Endometrium (tissue), 2 donors: ENCODE results near the gene KLK6.
"Not testable (repeated sequence)": the region's sequence is repeated elsewhere in the genome, so short reads cannot be mapped to it uniquely, and the experiment has no call there.

ENCODE experiments used
- FAIRE-seq: peaks from 2 replicates; lab custom pipeline; 2012; peaks lifted over from hg19 to GRCh38; lab: Jason Lieb, UNC
- donor health status: control.
- donor health status: control.

Gene KLK6

GRCh38 chr19:50992666-50993035, 23.3 kb upstream of the KLK6 start:
- FAIRE-seq = no peak

- FAIRE-seq = not testable (repeated sequence)
These were observed 15.0 kb upstream of the KLK6 start for GRCh38 chr19:50984416-50984815.

- FAIRE-seq = no peak
These were observed 14.4 kb upstream of the KLK6 start, which contains the start of gene KLK7 for GRCh38 chr19:50983625-50984292. TSS of gene KLK7 (minus strand) at chr19:50983917. CDS start at chr19:50982399, 1,518 bp downstream.

- FAIRE-seq = no peak
These were observed 12.8 kb upstream of the KLK6 start for GRCh38 chr19:50982186-50982585.

- no peak for FAIRE-seq
These were observed 12.3 kb upstream of the KLK6 start for GRCh38 chr19:50981587-50982146.

- FAIRE-seq = no peak
These were observed 10.8 kb upstream of the KLK6 start for GRCh38 chr19:50980208-50980607.

GRCh38 chr19:50979758-50980157, 10.4 kb upstream of the KLK6 start:
- no peak for FAIRE-seq

GRCh38 chr19:50978772-50979390, 9.5 kb upstream of the KLK6 start:
- no peak for FAIRE-seq

GRCh38 chr19:50977626-50978025, 8.2 kb upstream of the KLK6 start:
- no peak for FAIRE-seq

- no peak for FAIRE-seq
These were observed 6.4 kb upstream of the KLK6 start for GRCh38 chr19:50975766-50976165.

GRCh38 chr19:50974702-50975556, 5.5 kb upstream of the KLK6 start:
- no peak for FAIRE-seq

GRCh38 chr19:50972795-50973376, 3.5 kb upstream of the KLK6 start:
- FAIRE-seq = no peak

GRCh38 chr19:50969810-50970209, 419 bp upstream of the KLK6 start:
- not testable (repeated sequence) for FAIRE-seq

- FAIRE-seq = no peak
These were observed 527 bp downstream of the KLK6 start for GRCh38 chr19:50968716-50969412.

- FAIRE-seq = no peak
These were observed 1.3 kb downstream of the KLK6 start for GRCh38 chr19:50967929-50968715.

- FAIRE-seq = no peak
These were observed 5.1 kb downstream of the KLK6 start for GRCh38 chr19:50964266-50964665.

GRCh38 chr19:50963381-50963780, 6.0 kb downstream of the KLK6 start:
- no peak for FAIRE-seq

- no peak for FAIRE-seq
These were observed 7.1 kb downstream of the KLK6 start for GRCh38 chr19:50962245-50962644.

GRCh38 chr19:50959731-50960500, 9.5 kb downstream of the KLK6 start:
- no peak for FAIRE-seq

- no peak for FAIRE-seq
These were observed 11.8 kb downstream of the KLK6 start for GRCh38 chr19:50957587-50957986.
